ENCODE measurements around the gene PCDH12.

Gene PCDH12

DNA sequence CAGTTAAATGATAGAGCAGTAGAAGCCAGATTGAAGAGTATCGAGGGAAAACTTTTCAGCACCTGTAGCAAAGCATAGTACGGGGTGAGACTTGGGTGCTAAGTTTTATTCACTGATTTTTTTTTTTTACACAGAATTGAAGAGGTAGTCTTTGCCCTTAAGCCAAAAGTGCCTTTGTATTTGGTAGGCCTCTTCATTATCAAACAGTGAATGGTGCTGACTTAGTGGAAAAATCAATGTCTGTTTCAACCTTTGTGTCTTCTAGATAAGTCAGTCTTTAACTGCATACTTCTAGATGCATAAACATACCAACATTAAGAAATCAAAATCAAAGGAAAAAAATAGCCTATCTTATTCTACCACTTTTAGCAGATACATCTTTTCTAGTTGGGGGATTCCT, 24.6 kb upstream of the PCDH12 start:
- TF ChIP-seq, protein P1, sequence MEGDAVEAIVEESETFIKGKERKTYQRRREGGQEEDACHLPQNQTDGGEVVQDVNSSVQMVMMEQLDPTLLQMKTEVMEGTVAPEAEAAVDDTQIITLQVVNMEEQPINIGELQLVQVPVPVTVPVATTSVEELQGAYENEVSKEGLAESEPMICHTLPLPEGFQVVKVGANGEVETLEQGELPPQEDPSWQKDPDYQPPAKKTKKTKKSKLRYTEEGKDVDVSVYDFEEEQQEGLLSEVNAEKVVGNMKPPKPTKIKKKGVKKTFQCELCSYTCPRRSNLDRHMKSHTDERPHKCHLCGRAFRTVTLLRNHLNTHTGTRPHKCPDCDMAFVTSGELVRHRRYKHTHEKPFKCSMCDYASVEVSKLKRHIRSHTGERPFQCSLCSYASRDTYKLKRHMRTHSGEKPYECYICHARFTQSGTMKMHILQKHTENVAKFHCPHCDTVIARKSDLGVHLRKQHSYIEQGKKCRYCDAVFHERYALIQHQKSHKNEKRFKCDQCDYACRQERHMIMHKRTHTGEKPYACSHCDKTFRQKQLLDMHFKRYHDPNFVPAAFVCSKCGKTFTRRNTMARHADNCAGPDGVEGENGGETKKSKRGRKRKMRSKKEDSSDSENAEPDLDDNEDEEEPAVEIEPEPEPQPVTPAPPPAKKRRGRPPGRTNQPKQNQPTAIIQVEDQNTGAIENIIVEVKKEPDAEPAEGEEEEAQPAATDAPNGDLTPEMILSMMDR (IDR thresholded peaks at IDR 0.05; ENCODE audit: low read length, missing control alignments), result no peak
- no peak overlapping the region for H3K4me3 ChIP-seq (replicated peaks; ENCODE audit: low read depth, low read length)
- DNase-seq (ENCODE audit: low read depth), result no peak

DNA sequence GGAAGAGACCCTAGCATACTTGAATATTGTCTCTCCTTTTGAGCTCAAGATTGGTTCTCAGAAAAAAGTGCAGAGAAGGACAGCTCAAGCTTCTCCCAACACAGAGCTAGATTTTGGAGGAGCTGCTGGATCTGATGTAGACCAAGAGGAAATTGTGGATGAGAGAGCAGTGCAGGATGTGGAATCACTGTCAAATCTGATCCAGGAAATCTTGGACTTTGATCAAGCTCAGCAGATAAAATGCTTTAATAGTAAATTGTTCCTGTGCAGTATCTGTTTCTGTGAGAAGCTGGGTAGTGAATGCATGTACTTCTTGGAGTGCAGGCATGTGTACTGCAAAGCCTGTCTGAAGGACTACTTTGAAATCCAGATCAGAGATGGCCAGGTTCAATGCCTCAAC, 20.4 kb upstream of the PCDH12 start:
- TF ChIP-seq, protein P1 (IDR thresholded peaks at IDR 0.05; ENCODE audit: low read length, missing control alignments), result no peak
- no peak overlapping the region for H3K4me3 ChIP-seq (replicated peaks; ENCODE audit: low read depth, low read length)
- DNase-seq (ENCODE audit: low read depth), result no peak

DNA sequence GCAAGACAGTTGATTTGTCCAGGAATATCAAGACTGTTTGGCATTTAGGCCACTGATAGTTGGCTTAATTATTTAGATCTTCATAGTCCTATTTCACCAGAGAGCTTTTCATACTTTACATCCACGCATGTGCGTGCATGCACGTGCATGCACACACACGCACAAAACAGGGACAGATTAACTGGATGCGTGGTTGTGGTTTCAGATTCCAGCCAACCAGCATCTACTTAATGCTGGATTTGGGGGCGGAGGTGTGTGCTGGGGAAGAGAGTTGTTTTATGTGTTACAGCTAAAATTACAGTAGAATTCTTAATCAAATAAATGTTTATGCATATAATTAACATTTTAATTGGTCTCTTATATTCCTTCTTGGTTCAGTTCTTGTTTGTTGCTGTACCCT, 18.2 kb upstream of the PCDH12 start:
- DNase-seq (ENCODE audit: low read depth), result no peak
- TF ChIP-seq, protein P1 (IDR thresholded peaks at IDR 0.05; ENCODE audit: low read length, missing control alignments), result no peak
- no peak overlapping the region for H3K4me3 ChIP-seq (replicated peaks; ENCODE audit: low read depth, low read length)

DNA sequence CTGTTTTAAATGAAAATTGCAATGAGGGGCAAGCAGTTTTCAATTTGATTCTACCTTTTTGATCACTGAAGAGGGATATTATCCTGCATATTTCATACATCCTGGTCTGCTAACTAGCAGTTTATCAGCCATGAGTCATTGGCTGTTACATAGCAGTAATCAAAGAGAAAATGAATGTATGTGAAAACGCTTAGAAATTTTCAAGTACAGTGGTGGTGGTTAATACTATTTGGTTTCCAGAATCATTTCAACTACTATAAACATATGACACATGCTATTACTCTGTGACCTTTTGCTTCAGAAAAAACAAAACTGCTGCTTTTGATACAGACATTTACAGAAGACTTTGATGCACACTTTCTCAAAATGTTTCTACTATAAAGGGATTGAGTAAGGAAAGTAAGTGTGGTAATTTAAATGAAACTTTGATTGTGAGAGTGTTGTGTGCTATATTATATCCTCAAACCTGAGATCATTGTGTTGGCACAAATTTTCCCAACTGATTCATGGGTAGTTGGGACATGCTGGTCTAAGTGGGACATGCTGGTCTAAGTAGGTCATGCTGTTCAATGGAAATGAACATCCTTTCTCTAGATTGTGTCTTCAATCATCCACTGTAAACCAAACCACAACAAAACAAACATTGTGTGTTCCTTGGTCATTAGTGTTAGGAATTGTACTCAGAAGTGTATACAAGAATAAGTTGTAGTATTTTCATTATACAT, 16.0 kb upstream of the PCDH12 start:
- peak; percentile 42 for DNase-seq (ENCODE audit: low read depth)
- TF ChIP-seq, protein P1 (IDR thresholded peaks at IDR 0.05; ENCODE audit: low read length, missing control alignments), result no peak
- no peak overlapping the region for H3K4me3 ChIP-seq (replicated peaks; ENCODE audit: low read depth, low read length)

DNA sequence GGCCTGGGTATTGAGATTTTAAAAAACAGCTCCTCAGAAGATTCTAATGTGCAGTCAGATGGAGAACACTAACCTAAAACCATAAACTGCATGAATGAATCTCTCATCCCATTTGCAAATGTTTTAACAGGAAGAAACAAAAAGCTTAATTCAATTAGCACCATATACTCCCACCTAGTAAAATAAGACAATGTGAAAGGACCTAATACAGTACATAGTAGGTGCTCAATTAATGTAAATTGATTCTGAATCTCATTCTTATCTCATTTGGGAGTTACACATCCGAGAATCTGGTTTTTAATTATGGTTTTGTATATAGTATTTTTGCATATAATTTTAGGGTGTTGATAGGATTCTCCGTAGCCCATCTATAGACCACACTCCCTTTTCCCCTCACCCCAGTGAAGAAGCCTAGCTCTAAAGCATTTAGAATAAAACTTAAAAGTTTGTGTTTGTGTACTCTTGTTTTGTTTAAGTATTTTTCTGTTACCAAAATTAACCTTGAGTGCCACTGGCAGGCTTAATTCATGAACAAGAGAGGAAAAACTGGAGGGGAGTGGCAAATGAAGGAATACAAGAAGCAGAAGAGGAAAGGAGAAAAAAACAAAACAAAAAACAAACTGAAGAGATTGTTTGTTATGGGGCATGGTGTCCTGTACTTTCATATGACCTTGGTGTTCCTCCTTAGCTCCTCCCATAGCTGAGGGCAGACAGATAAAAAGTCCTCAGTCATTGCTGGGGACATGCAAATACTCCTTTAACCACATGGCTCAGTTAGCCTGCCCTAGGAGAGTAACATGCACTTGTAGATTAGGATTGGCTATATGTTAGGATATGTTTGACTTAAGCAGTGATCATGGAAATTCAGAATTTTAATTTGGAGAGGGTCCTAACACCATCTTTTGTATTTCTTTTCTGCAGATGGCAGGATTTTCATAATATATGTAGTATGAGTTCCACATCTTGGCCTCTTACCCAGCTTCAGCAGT, 12.1 kb upstream of the PCDH12 start:
- TF ChIP-seq, protein P1 (IDR thresholded peaks at IDR 0.05; ENCODE audit: low read length, missing control alignments), result no peak
- peak overlapping the region; percentile 67 for H3K4me3 ChIP-seq (replicated peaks; ENCODE audit: low read depth, low read length)
- no peak for DNase-seq (ENCODE audit: low read depth)

DNA sequence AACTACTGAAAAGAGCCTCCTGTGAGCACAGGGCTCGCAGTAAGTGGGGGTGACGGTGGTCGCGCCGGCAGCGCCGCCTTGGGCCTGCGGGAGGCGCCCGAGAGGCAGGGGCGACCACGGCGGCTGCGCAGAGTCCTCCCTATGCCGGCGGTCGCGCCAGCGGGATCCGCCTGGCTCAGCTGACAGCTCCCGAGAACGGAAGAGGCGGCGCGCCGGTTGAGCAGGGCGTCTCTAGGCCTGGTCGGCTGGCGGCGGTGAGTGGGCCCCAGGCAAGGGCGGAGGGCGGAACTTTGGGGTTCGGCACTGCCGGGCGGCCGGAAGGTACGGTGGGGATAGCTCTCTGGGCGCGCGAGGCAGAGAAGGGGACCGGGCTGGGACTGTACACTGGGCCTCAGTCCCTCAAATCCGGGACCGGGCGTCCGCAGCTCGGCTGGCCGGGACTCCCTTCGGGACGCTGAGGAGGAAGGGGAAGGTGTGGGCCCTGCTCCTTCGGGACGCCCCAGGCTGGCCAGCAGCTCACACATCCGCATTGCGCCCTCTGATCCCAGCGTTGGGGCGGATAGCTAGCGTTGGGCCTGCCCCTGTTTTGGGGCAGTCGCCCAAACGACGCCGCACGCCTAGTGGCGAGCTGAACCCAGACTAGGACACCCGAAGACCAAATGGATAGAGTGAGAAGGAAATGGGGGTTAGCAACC, 11.1 kb upstream of the PCDH12 start, which contains the start of gene RNF14:
Gene RNF14 (plus strand): TSS at position 192 of the 695 bp plus-strand sequence. CDS start 4,484 bp downstream, outside the sequence.
- TF ChIP-seq, protein P1 (IDR thresholded peaks at IDR 0.05; ENCODE audit: low read length, missing control alignments), result peak; percentile 49
- DNase-seq (ENCODE audit: low read depth), result peak; percentile 92
- peak within 1 kb of the TSS; percentile 67 for H3K4me3 ChIP-seq (replicated peaks; ENCODE audit: low read depth, low read length)

All from fibroblast of pulmonary artery (primary cell).